ENCODE measurements around the gene JOSD2.

JOSD2 gene

DNA sequence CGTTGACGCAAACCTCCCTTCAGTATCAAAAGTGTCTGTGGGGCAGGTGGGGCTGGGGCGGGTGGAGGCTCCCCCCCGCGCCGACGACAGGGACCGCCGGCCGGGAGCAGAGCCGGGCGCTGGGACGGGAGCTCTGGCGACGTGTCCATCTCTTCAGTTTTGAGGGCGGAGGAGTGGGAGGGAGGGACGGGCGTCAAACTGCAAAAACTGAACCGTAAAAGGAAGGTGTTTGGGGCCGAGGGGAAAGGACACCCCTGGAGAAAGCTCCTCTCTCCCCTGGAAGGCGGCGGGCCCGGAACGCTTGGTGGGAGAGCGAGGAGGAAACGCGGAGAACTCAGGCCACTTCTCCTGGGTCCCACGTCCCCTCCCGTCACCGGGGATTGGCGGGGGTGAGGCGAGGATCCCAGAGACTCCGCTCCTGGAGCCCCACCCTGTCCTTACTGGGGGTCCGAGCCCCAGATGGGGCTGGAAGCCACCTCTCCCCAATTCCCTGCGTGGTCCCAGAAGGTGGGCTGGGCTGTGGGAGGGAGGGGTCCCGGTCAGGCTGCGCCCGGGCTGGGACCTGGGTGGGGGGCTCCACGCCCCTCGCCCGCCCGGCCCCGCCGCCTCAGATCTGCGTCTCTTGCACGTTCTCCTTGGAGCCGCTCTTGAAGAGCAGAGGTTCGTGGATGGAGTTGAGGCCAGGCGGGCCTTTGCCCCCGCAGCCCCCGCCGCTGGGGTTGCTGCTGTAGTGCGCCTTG is 6.1 kb upstream of the JOSD2 start:
- no peak for TF ChIP-seq SIN3A (IDR thresholded peaks at IDR 0.05; ENCODE audit: borderline replicate concordance, insufficient read depth, low read length)
- no peak for TF ChIP-seq REST (IDR thresholded peaks at IDR 0.05; ENCODE audit: insufficient read depth in 1 of 2, low read depth in 2 of 2, low read length in 2 of 2)
- TF ChIP-seq POLR2AphosphoS5 (IDR thresholded peaks at IDR 0.05; ENCODE audit: low read depth, low read length): no peak
- no peak for TF ChIP-seq TAF1 (IDR thresholded peaks at IDR 0.05; ENCODE audit: borderline replicate concordance, insufficient read depth, low read length)
- no peak for TF ChIP-seq FOXP2 (optimal IDR thresholded peaks at IDR 0.05; ENCODE audit: borderline replicate concordance, extremely low read depth, extremely low read length, insufficient read depth)

DNA sequence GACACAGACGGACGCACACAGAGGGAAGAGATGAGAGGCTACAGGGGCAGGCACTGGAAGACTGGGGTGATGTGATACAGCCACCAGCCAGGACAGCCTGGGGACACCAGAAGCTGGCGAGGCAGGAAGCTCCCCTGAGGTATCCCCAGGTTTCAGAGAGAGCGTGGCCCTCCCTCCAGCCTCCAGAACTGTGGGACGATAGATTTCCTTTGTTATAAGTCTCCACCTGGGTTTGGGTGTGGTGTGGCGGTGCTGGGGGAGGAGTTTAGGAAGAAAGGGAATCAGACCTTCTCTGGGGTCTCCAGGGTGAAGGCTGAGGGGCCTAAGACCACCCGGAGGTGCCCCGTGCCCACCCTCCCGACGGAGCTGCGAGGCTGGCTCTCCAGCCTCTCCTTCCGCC is 5.5 kb upstream of the JOSD2 start:
- TF ChIP-seq SIN3A (IDR thresholded peaks at IDR 0.05; ENCODE audit: borderline replicate concordance, insufficient read depth, low read length) (no peak), TAF1 (IDR thresholded peaks at IDR 0.05; ENCODE audit: borderline replicate concordance, insufficient read depth, low read length) (no peak), POLR2AphosphoS5 (IDR thresholded peaks at IDR 0.05; ENCODE audit: low read depth, low read length) (no peak), REST (IDR thresholded peaks at IDR 0.05; ENCODE audit: insufficient read depth in 1 of 2, low read depth in 2 of 2, low read length in 2 of 2) (no peak), FOXP2 (optimal IDR thresholded peaks at IDR 0.05; ENCODE audit: borderline replicate concordance, extremely low read depth, extremely low read length, insufficient read depth) (no peak)

DNA sequence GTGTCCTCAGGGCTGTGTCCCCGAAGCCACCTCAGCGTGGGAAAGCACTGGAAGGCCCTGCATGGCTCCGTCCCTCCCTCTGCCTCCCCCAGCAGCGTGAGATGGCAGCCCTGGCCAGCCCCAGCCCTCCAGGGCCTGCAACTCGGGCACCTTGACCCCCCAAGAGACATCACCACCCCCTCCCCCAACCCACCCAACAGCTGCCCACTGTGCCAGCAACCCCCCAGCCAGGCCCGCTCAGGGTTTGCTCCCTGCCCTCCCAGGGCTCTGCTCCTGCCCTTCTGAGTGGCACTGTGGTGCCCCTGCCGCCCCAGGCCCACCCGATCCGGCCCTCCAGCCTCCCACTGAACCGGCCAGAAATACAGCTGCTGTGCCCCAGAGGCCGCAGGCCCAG is 4.2 kb upstream of the JOSD2 start:
- no peak for TF ChIP-seq SIN3A (IDR thresholded peaks at IDR 0.05; ENCODE audit: borderline replicate concordance, insufficient read depth, low read length)
- TF ChIP-seq FOXP2 (optimal IDR thresholded peaks at IDR 0.05; ENCODE audit: borderline replicate concordance, extremely low read depth, extremely low read length, insufficient read depth): no peak
- no peak for TF ChIP-seq REST (IDR thresholded peaks at IDR 0.05; ENCODE audit: insufficient read depth in 1 of 2, low read depth in 2 of 2, low read length in 2 of 2)
- no peak for TF ChIP-seq TAF1 (IDR thresholded peaks at IDR 0.05; ENCODE audit: borderline replicate concordance, insufficient read depth, low read length)
- TF ChIP-seq POLR2AphosphoS5 (IDR thresholded peaks at IDR 0.05; ENCODE audit: low read depth, low read length): no peak

- TF ChIP-seq FOXP2 (optimal IDR thresholded peaks at IDR 0.05; ENCODE audit: borderline replicate concordance, extremely low read depth, extremely low read length, insufficient read depth): no peak
- TF ChIP-seq SIN3A (IDR thresholded peaks at IDR 0.05; ENCODE audit: borderline replicate concordance, insufficient read depth, low read length): no peak
- no peak for TF ChIP-seq REST (IDR thresholded peaks at IDR 0.05; ENCODE audit: insufficient read depth in 1 of 2, low read depth in 2 of 2, low read length in 2 of 2)
- no peak for TF ChIP-seq POLR2AphosphoS5 (IDR thresholded peaks at IDR 0.05; ENCODE audit: low read depth, low read length)
- no peak for TF ChIP-seq TAF1 (IDR thresholded peaks at IDR 0.05; ENCODE audit: borderline replicate concordance, insufficient read depth, low read length)
Observed at GRCh38 chr19:50514346-50515167, 3.6 kb upstream of the JOSD2 start.
